Neuronal stem cell (in vitro differentiated cells): ENCODE measurements around the gene PDE1C.

ENCODE experiments used
- DNase-seq: peaks from one replicate; pipeline ENCODE4 v3.0.0-alpha.2; 2013; ENCODE audit warnings: low spot score
- H2AFZ ChIP-seq: one replicate; pipeline ENCODE4 v1.6.1; 2013; ENCODE audit warnings: mild to moderate bottlenecking, low read length, inconsistent platforms
- H2AK5ac ChIP-seq: 2 replicates; pipeline ENCODE4 v1.6.1; 2013; ENCODE audit warnings: low read depth, mild to moderate bottlenecking, inconsistent platforms, low read length, moderate library complexity, mixed read lengths
- H2BK120ac ChIP-seq: 2 replicates; pipeline ENCODE4 v1.6.1; 2013; ENCODE audit warnings: low read depth, mild to moderate bottlenecking, inconsistent platforms, low read length, moderate library complexity, mixed read lengths
- H2BK12ac ChIP-seq: one replicate; pipeline ENCODE4 v1.6.1; 2013; ENCODE audit warnings: low read length, inconsistent platforms
- H2BK15ac ChIP-seq: 2 replicates; pipeline ENCODE4 v1.6.1; 2013; ENCODE audit warnings: mild to moderate bottlenecking, low read length, inconsistent platforms, mixed read lengths
- H2BK5ac ChIP-seq: one replicate; pipeline ENCODE4 v1.6.1; 2013; ENCODE audit warnings: inconsistent platforms, mild to moderate bottlenecking, low read length, moderate library complexity
- H3K14ac ChIP-seq: one replicate; pipeline ENCODE4 v1.6.1; 2013; ENCODE audit warnings: low read length, inconsistent platforms
- H3K18ac ChIP-seq: 2 replicates; pipeline ENCODE4 v1.6.1; 2013; ENCODE audit warnings: low read length, inconsistent platforms
- H3K23ac ChIP-seq: 2 replicates; pipeline ENCODE4 v1.6.1; 2013; ENCODE audit warnings: low read depth, mild to moderate bottlenecking, mixed read lengths, low read length, inconsistent platforms; ENCODE audit not compliant: poor library complexity
- H3K27ac ChIP-seq: replicated peaks from 3 replicates; pipeline ENCODE4 v1.5.1; 2013; ENCODE audit warnings: low read length, inconsistent platforms
- H3K27me3 ChIP-seq, 3 experiments: 2 replicates each; pipeline ENCODE4 v1.6.1; 2013; ENCODE audit warnings: low read length in 3 of 3, mild to moderate bottlenecking in 2 of 3, inconsistent platforms in 1 of 3, low read depth in 1 of 3, mixed read lengths in 1 of 3, moderate library complexity in 1 of 3; ENCODE audit not compliant: control insufficient read depth in 3 of 3, insufficient read depth in 3 of 3
- H3K36me3 ChIP-seq, 2 donors: replicated peaks in 1 of 2; 2 replicates each; pipeline ENCODE4 v1.6.1; 2013; ENCODE audit warnings: low read length in 2 of 2; ENCODE audit not compliant: control insufficient read depth in 2 of 2, insufficient read depth in 2 of 2
- H3K4ac ChIP-seq: 2 replicates; pipeline ENCODE4 v1.6.1; 2013; ENCODE audit warnings: inconsistent platforms, mild to moderate bottlenecking, low read length, moderate library complexity
- H3K4me1 ChIP-seq, 2 donors: 1 replicate in 1 of 2; 2 replicates in 1 of 2; pipeline ENCODE4 v1.6.1; 2013; ENCODE audit warnings: low read length in 2 of 2, low read depth in 1 of 2; ENCODE audit not compliant: control insufficient read depth in 2 of 2, insufficient read depth in 1 of 2
- H3K4me2 ChIP-seq: one replicate; pipeline ENCODE4 v1.6.1; 2013; ENCODE audit warnings: mild to moderate bottlenecking, low read length, inconsistent platforms; ENCODE audit not compliant: insufficient read depth, poor library complexity, severe bottlenecking
- H3K4me3 ChIP-seq, 2 donors: 2 replicates each; pipeline ENCODE4 v1.5.1; 2013; ENCODE audit warnings: low read length in 2 of 2, mild to moderate bottlenecking in 2 of 2, inconsistent platforms in 1 of 2, moderate library complexity in 1 of 2
- H3K79me1 ChIP-seq: one replicate; pipeline ENCODE4 v1.6.1; 2013; ENCODE audit warnings: low read depth, mild to moderate bottlenecking, inconsistent platforms, low read length, moderate library complexity
- H3K9ac ChIP-seq: one replicate; pipeline ENCODE4 v1.6.1; 2013; ENCODE audit warnings: mild to moderate bottlenecking, low read depth, low read length, inconsistent platforms; ENCODE audit not compliant: poor library complexity
- H3K9me3 ChIP-seq, 2 donors: replicated peaks in 1 of 2; 2 replicates each; pipeline versions ENCODE3 to v1.6.1; 2013; ENCODE audit warnings: low read length in 2 of 2, mild to moderate bottlenecking in 2 of 2, inconsistent platforms in 1 of 2, low read depth in 1 of 2, mixed read lengths in 1 of 2, moderate library complexity in 1 of 2; ENCODE audit not compliant: control insufficient read depth in 2 of 2, insufficient read depth in 1 of 2
- H4K8ac ChIP-seq: one replicate; pipeline ENCODE4 v1.6.1; 2013; ENCODE audit warnings: low read depth, mild to moderate bottlenecking, inconsistent platforms, low read length, moderate library complexity
- H4K91ac ChIP-seq: one replicate; pipeline ENCODE4 v1.6.1; 2013; ENCODE audit warnings: low read length, low read depth, mild to moderate bottlenecking, inconsistent platforms; ENCODE audit not compliant: poor library complexity
- WGBS, 2 donors: extraction: QIAGEN DNeasy Blood & Tissue Kit; methylation state at CpG; one replicate each; pipeline ENCODE4 v1.1.7; 2013; ENCODE audit warnings: missing lambda C conversion rate in 2 of 2, mixed read lengths in 1 of 2; ENCODE audit not compliant: insufficient read length in 2 of 2, insufficient replicate concordance in 1 of 2; ENCODE audit errors: extremely low coverage in 2 of 2; 5-methylcytosine and 5-hydroxymethylcytosine counted together

The PDE1C gene

DNA sequence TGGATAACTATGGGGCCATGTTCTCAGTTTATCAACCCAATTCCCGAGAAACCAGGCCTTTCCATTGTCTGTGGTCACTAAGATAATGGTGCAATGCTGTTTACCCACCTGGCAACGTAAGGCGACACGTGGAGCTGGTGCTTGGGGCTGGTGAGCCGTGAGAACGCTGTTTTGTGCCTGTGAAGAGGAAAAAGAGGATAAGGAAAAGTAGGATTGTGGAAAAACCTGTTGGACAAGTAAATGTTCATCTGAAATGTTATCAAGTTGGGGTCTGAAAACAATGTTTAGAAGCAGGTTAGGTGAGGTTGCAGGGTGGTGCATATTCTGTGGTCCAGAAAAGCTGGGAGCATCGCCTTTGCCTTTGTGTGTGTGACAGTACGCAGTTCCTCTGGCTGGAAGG is 294.7 kb downstream of the PDE1C start:
- no peak for DNase-seq
- H3K14ac ChIP-seq, result no peak overlapping the region
- no peak overlapping the region for H2BK15ac ChIP-seq
- no peaks in the 10 kb centered on the region for H3K36me3 ChIP-seq
- no peaks in the 10 kb centered on the region for H3K9me3 ChIP-seq
- no peak overlapping the region for H3K23ac ChIP-seq
- H3K4me3 ChIP-seq, result no peak overlapping the region
- H2AK5ac ChIP-seq, result no peak overlapping the region
- no peak overlapping the region for H3K18ac ChIP-seq
- H3K4ac ChIP-seq, result no peak overlapping the region
- H2AFZ ChIP-seq, result no peak overlapping the region
- H3K9ac ChIP-seq, result no peak overlapping the region
- H3K79me1 ChIP-seq, result no peaks in the 10 kb centered on the region
- peak overlapping the region; percentile 49 for H4K91ac ChIP-seq
- peaks cover 0 to 8% of the 10 kb centered on the region in 2 donors for H3K4me1 ChIP-seq
- H2BK12ac ChIP-seq, result no peak overlapping the region
- H4K8ac ChIP-seq, result no peak overlapping the region
- H2BK5ac ChIP-seq, result no peak overlapping the region
- WGBS, 2 donors, result no CpG with 5 or more reads among the region's 8 CpGs
- no peak overlapping the region for H3K4me2 ChIP-seq
- no peak overlapping the region for H2BK120ac ChIP-seq
- H3K27me3 ChIP-seq, result no peaks in the 10 kb centered on the region
- peak overlapping the region; percentile 17 for H3K27ac ChIP-seq

DNA sequence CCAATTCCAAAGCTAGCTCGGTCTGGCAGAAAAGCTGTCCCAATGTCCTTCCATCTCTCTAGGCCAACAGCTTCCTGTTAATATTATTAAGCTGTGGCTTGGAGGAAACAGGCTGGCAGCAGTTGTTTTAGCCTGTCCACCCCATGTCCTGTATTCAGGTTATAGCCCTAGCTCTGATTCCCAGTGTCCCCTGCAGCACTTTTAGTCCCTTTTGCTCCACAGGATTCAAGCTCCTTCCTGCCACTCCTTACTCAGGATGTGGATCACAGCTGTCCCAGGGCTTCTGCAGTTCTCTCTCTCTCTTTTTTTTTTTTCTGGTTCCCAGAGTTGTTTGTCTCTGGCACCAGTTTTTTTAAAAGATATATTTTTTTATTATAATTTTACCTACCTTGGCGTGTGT is 298.0 kb downstream of the PDE1C start:
- H3K18ac ChIP-seq, result no peak overlapping the region
- H3K79me1 ChIP-seq, result no peaks in the 10 kb centered on the region
- H2BK15ac ChIP-seq, result no peak overlapping the region
- H3K4ac ChIP-seq, result no peak overlapping the region
- WGBS, 2 donors, result no CpG with 5 or more reads among the region's 2 CpGs
- no peak overlapping the region for H2BK5ac ChIP-seq
- no peak overlapping the region for H3K14ac ChIP-seq
- H3K4me3 ChIP-seq, result no peak overlapping the region
- H2AFZ ChIP-seq, result no peak overlapping the region
- H2AK5ac ChIP-seq, result no peak overlapping the region
- no peaks in the 10 kb centered on the region for H3K9me3 ChIP-seq
- H3K4me1 ChIP-seq, result peaks cover 0 to 9% of the 10 kb centered on the region in 2 donors
- H2BK120ac ChIP-seq, result no peak overlapping the region
- no peak overlapping the region for H3K27ac ChIP-seq
- H2BK12ac ChIP-seq, result no peak overlapping the region
- no peak overlapping the region for H3K4me2 ChIP-seq
- H3K9ac ChIP-seq, result no peak overlapping the region
- no peak overlapping the region for H4K91ac ChIP-seq
- no peak overlapping the region for H3K23ac ChIP-seq
- no peak for DNase-seq
- no peaks in the 10 kb centered on the region for H3K27me3 ChIP-seq
- H3K36me3 ChIP-seq, result no peaks in the 10 kb centered on the region
- no peak overlapping the region for H4K8ac ChIP-seq

GRCh38 chr7:31767686-31768358 is 302.4 kb downstream of the PDE1C start:
- Histone ChIP-seq H4K8ac (no peak overlapping the region), H2BK12ac (no peak overlapping the region), H3K9me3 (no peaks in the 10 kb centered on the region), H2AFZ (no peak overlapping the region), H3K9ac (no peak overlapping the region), H3K4me3 (no peak overlapping the region), H3K14ac (no peak overlapping the region), H3K23ac (no peak overlapping the region), H3K79me1 (no peaks in the 10 kb centered on the region), H3K36me3 (no peaks in the 10 kb centered on the region), H2BK5ac (no peak overlapping the region), H2BK120ac (no peak overlapping the region), H3K4me1 (peaks cover 0 to 3% of the 10 kb centered on the region in 2 donors), H3K18ac (no peak overlapping the region), H3K4me2 (no peak overlapping the region), H3K27me3 (no peaks in the 10 kb centered on the region), H2BK15ac (no peak overlapping the region), H2AK5ac (no peak overlapping the region), H4K91ac (no peak overlapping the region), H3K4ac (no peak overlapping the region), H3K27ac (peak overlapping the region; percentile 37)
- no CpG with 5 or more reads among the region's 4 CpGs for WGBS, 2 donors
- DNase-seq, result peak; percentile 38

GRCh38 chr7:31764462-31764861 is 305.7 kb downstream of the PDE1C start:
- peaks cover 0 to 3% of the 10 kb centered on the region in 2 donors for H3K4me1 ChIP-seq
- H3K23ac ChIP-seq, result no peak overlapping the region
- no peak overlapping the region for H2AFZ ChIP-seq
- WGBS, 2 donors, result no CpG with 5 or more reads among the region's 4 CpGs
- H2AK5ac ChIP-seq, result no peak overlapping the region
- H3K79me1 ChIP-seq, result no peaks in the 10 kb centered on the region
- H4K8ac ChIP-seq, result no peak overlapping the region
- no peak overlapping the region for H2BK12ac ChIP-seq
- no peak overlapping the region for H3K4me2 ChIP-seq
- no peak overlapping the region for H3K14ac ChIP-seq
- H4K91ac ChIP-seq, result no peak overlapping the region
- no peak overlapping the region for H2BK120ac ChIP-seq
- no peak overlapping the region for H3K18ac ChIP-seq
- DNase-seq, result no peak
- no peak overlapping the region for H2BK5ac ChIP-seq
- no peaks in the 10 kb centered on the region for H3K36me3 ChIP-seq
- H2BK15ac ChIP-seq, result no peak overlapping the region
- no peak overlapping the region for H3K4me3 ChIP-seq
- no peaks in the 10 kb centered on the region for H3K9me3 ChIP-seq
- no peaks in the 10 kb centered on the region for H3K27me3 ChIP-seq
- no peak overlapping the region for H3K27ac ChIP-seq
- H3K4ac ChIP-seq, result no peak overlapping the region
- H3K9ac ChIP-seq, result no peak overlapping the region
